Large intestine (tissue), 3 donors: Measurements from ENCODE around the gene FRMD4A. TPM values are rescaled to one million over a fixed set of nuclear protein-coding genes. Genes with fewer than 3 reads are reported as not detected.

Source experiments
- DNase-seq, 2 donors: peaks; one replicate each; pipeline versions ENCODE4 v3.0.0 to v3.0.0-alpha.2; 2013
- H3K27ac ChIP-seq: one replicate; pipeline ENCODE4 v1.5.1; 2013; ENCODE audit warnings: low read length
- H3K27me3 ChIP-seq: 2 replicates; pipeline ENCODE4 v1.6.1; 2013; ENCODE audit warnings: low read length; ENCODE audit not compliant: control insufficient read depth, insufficient read depth
- H3K36me3 ChIP-seq: 2 replicates; pipeline ENCODE4 v1.6.1; 2013; ENCODE audit warnings: low read length; ENCODE audit not compliant: control insufficient read depth, insufficient read depth
- H3K4me1 ChIP-seq: one replicate; pipeline ENCODE4 v1.6.1; 2013; ENCODE audit warnings: low read length; ENCODE audit not compliant: control insufficient read depth, insufficient read depth
- H3K4me3 ChIP-seq: one replicate; pipeline ENCODE4 v1.5.1; 2013; ENCODE audit warnings: low read length
- H3K9me3 ChIP-seq: one replicate; pipeline ENCODE4 v1.6.1; 2013; ENCODE audit warnings: mild to moderate bottlenecking, low read depth, low read length, moderate library complexity; ENCODE audit not compliant: control insufficient read depth
- WGBS: methylation state at CpG from one replicate; pipeline ENCODE4 v1.1.5; 2013; ENCODE audit warnings: low lambda C conversion rate; ENCODE audit not compliant: insufficient coverage; 5-methylcytosine and 5-hydroxymethylcytosine counted together
- polyA plus RNA-seq: library from polyadenylated mRNA; unstranded; fragments of 120-200 nt; gene quantifications from one replicate; pipeline ENCODE4 v1.2.1, GENCODE V29; 2013

Gene FRMD4A
- polyA plus RNA-seq, 1 donor = 19.8 TPM

DNA sequence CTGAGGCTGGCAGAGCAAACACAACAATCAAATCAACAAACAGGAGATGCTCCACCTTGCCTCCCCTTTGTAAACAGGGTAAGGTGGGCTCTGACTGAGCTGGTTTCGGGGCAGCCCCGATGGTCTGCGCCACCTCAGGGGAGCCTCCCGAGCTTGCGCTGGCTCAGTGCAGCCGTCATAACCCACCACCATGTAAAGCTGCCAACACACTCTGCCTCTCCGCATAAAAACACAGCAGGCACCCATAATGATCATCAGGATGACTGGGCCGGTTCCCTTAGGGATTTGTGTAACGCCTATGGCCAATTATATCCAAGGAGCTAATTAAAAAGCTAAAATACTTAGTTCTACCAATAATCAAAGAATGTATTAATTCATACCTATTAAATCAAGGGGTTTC is 619.4 kb downstream of the FRMD4A start:
- Histone ChIP-seq H3K9me3 (no peaks in the 10 kb centered on the region), H3K27me3 (no peaks in the 10 kb centered on the region), H3K4me3 (no peak overlapping the region), H3K27ac (no peak overlapping the region), H3K36me3 (no peaks in the 10 kb centered on the region), H3K4me1 (peaks cover 20% of the 10 kb centered on the region)
- DNase-seq = no peak
- no CpG with 5 or more reads among the region's 9 CpGs for WGBS

DNA sequence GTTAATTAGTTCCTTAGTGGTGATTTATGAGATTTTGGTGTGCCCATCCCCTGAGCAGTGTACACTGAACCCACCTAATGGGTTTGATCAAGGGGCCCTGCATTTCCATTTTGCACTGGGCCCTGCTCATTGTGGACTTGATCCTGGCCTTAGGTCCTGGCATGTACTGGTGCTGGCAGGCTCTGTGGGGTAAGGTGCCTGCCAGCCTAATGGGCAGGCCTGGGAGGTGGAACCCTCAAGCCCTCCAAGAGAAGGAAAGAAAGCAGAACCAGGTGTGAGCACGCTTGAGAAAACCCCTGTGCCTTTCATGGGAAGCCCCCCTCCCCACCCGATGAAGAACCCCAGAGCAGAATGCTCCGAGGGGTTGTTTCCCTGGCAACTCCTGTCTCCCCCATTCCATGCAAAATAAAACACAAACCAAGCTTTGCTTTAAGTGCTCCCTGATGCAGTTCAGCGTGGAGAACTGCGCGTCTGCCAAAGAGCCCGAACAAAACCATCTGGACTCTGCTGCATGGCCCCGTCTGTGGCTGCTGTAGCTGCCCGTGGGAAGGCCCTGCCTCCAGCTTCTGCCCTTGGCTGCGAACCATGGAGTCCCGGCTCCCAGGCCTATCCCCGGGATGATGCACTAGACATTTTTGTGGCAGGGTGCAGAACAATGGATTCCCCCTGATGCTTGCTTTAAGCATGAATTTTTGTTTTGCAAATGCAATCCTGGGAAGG is 620.6 kb downstream of the FRMD4A start:
- no peak overlapping the region for H3K4me3 ChIP-seq
- no CpG with 5 or more reads among the region's 12 CpGs for WGBS
- no peak for DNase-seq
- peaks cover 22% of the 10 kb centered on the region for H3K4me1 ChIP-seq
- no peaks in the 10 kb centered on the region for H3K27me3 ChIP-seq
- no peaks in the 10 kb centered on the region for H3K9me3 ChIP-seq
- H3K36me3 ChIP-seq = no peaks in the 10 kb centered on the region
- H3K27ac ChIP-seq = no peak overlapping the region

- Histone ChIP-seq H3K27me3 (no peaks in the 10 kb centered on the region), H3K4me1 (peaks cover 22% of the 10 kb centered on the region), H3K27ac (peak overlapping the region; percentile 59), H3K4me3 (peak overlapping the region; percentile 54), H3K9me3 (no peaks in the 10 kb centered on the region), H3K36me3 (no peaks in the 10 kb centered on the region)
- no CpG with 5 or more reads among the region's 8 CpGs for WGBS
- DNase-seq = peak in 1 of 2 donors; percentile 26
Observed at GRCh38 chr10:13708256-13708990, 622.3 kb downstream of the FRMD4A start.

DNA sequence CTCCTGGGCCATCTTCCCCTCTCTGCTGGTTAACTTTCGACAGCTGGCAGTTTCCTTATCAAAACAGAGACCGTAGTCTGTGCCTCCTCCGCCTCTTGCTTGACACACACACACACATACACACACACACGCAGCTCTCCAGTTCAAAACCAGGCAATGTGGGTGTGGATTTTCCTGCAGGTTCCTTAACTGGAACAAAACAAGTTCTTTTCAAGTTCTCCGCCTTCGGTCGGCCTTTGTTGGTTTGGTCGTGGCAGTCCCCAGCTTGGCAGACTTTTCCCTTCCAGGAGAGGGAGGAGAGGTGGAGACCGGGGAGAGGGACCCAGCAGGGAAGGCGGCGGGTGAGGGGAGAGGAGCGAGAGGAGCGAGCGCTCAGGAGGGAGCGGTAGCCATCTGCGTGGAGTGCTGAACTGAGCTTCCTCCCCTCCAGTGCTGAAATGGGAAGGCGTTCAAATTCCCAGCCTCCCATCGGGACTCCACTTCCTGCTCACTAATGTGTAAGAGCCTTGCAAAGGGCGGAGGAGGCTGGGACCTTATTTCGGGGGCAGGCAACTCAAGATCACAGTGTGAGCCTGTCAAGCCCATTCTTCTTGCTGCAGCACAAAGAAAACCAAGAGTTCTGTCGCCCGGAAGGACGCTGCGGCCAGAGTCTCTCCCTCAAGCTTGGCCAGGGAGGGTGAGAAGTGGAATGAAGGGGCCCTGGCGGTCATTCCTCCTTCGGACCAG is 623.4 kb downstream of the FRMD4A start:
- Histone ChIP-seq H3K27ac (peak overlapping the region; percentile 59), H3K9me3 (no peaks in the 10 kb centered on the region), H3K36me3 (no peaks in the 10 kb centered on the region), H3K4me3 (peak overlapping the region; percentile 54), H3K4me1 (peaks cover 22% of the 10 kb centered on the region), H3K27me3 (no peaks in the 10 kb centered on the region)
- WGBS = no CpG with 5 or more reads among the region's 26 CpGs
- peak; percentile 51 to 85 for DNase-seq

- peak overlapping the region; percentile 59 for H3K27ac ChIP-seq
- H3K36me3 ChIP-seq = no peaks in the 10 kb centered on the region
- WGBS = no CpG with 5 or more reads among the region's 10 CpGs
- H3K27me3 ChIP-seq = no peaks in the 10 kb centered on the region
- peaks cover 22% of the 10 kb centered on the region for H3K4me1 ChIP-seq
- peak in 1 of 2 donors; percentile 39 for DNase-seq
- H3K4me3 ChIP-seq = peak overlapping the region; percentile 54
- no peaks in the 10 kb centered on the region for H3K9me3 ChIP-seq
Observed at GRCh38 chr10:13706604-13707003, 624.1 kb downstream of the FRMD4A start.

DNA sequence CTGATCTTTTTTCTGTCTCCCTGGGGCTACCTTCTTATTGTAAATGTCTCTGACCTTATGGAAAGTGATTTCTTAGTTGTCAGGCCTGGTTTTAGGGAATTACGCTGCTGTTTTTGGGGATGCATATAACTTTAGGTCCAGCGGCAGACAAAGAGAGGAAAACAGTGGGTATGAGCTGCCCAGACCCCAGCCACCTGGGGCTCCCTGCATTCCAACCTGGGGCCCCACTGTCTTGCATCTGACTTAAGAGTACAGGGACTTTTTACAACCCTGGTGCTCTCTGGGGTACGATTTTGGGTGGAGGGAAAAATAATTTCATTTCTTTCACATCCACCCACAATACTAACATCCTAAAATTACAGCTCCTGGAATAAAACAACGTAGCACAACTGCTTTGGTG is 624.5 kb downstream of the FRMD4A start:
- Histone ChIP-seq H3K36me3 (peaks cover 4% of the 10 kb centered on the region), H3K9me3 (no peaks in the 10 kb centered on the region), H3K27me3 (no peaks in the 10 kb centered on the region), H3K4me3 (peak overlapping the region; percentile 54), H3K27ac (no peak overlapping the region), H3K4me1 (peaks cover 22% of the 10 kb centered on the region)
- WGBS = 75% methylated on average over 1 of the region's 4 CpGs
- no peak for DNase-seq

GRCh38 chr10:13705526-13706174 is 625.1 kb downstream of the FRMD4A start:
- no peak overlapping the region for H3K27ac ChIP-seq
- WGBS = no CpG with 5 or more reads among the region's 10 CpGs
- no peaks in the 10 kb centered on the region for H3K9me3 ChIP-seq
- no peaks in the 10 kb centered on the region for H3K27me3 ChIP-seq
- peaks cover 22% of the 10 kb centered on the region for H3K4me1 ChIP-seq
- DNase-seq = no peak
- peaks cover 8% of the 10 kb centered on the region for H3K36me3 ChIP-seq
- peak overlapping the region; percentile 54 for H3K4me3 ChIP-seq

DNA sequence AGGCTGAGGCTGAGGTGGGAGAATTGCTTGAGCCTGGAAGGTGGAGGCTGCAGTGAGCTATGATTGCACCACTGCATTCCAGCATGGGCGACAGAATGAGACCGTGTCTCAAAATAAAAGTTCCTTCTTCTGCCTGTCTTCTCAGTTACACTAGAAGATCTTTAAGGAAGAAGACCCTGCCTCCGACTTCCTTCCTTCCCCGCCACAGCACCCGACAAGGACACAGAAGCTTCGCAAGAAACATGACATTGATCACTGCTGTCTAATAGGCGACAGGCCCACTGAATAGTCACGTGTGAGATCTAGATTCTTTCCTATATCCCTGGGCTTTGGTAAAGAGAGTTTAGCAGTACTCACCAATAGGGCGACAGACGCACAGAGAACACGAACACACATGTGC is 625.8 kb downstream of the FRMD4A start:
- Histone ChIP-seq H3K4me1 (peaks cover 22% of the 10 kb centered on the region), H3K9me3 (no peaks in the 10 kb centered on the region), H3K36me3 (peaks cover 14% of the 10 kb centered on the region), H3K4me3 (no peak overlapping the region), H3K27me3 (no peaks in the 10 kb centered on the region), H3K27ac (no peak overlapping the region)
- WGBS = no CpG with 5 or more reads among the region's 11 CpGs
- DNase-seq = no peak

DNA sequence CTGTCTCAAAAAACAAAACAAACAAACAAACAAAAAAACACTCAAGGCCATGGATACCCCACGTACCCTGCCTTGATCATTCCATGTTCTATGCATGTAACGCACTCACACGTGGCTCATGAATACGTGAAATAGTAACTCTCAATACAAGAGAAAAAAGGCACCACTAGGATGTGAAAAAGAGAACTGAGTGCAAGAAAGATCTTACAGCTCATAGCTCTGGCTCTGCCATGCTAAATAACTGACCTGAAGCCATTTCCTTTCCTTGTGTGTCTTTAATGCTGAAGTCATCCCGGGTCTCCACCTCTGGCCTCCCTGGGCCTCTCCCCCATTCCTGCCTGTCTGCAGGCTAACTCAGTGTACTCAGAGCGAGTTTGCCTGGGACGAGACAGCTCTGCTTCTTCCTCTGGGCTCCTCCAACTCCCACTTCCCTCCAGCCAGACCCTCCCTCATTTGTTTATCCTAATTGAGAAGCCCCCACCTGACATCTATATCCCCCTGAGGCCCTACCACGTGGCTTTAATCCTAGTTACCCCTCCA is 626.7 kb downstream of the FRMD4A start:
- H3K27ac ChIP-seq = no peak overlapping the region
- H3K36me3 ChIP-seq = peaks cover 20% of the 10 kb centered on the region
- H3K27me3 ChIP-seq = no peaks in the 10 kb centered on the region
- H3K4me3 ChIP-seq = no peak overlapping the region
- no peak for DNase-seq
- no CpG with 5 or more reads among the region's 8 CpGs for WGBS
- peaks cover 22% of the 10 kb centered on the region for H3K4me1 ChIP-seq
- H3K9me3 ChIP-seq = no peaks in the 10 kb centered on the region
